HG03342 (cell line): ENCODE results near the gene DLL4.
A peak's percentile ranks its signal among the peaks of the same experiment; 100 is the strongest.
"Not testable (repeated sequence)": the region's sequence is repeated elsewhere in the genome, so short reads cannot be mapped to it uniquely, and the experiment has no call there.

Experiments used
- ATAC-seq: cut with Tn5 transposase; IDR thresholded peaks from one replicate; pipeline ENCODE4 v1.9.1; 2021; ENCODE audit warnings: mild to moderate bottlenecking, moderate library complexity; ENCODE audit not compliant: unreplicated experiment

Gene DLL4

GRCh38 chr15:40941068-40941527, 12.0 kb downstream of the DLL4 start:
- ATAC-seq = no peak

GRCh38 chr15:40941528-40942336, 12.6 kb downstream of the DLL4 start:
- peak; percentile 63 for ATAC-seq

- ATAC-seq = no peak
These were observed 13.3 kb downstream of the DLL4 start for GRCh38 chr15:40942337-40942854.

- ATAC-seq = no peak
These were observed 13.7 kb downstream of the DLL4 start for GRCh38 chr15:40942878-40943277.

GRCh38 chr15:40943764-40944365, 14.7 kb downstream of the DLL4 start:
- no peak for ATAC-seq

GRCh38 chr15:40944510-40945296, 15.6 kb downstream of the DLL4 start:
- ATAC-seq = no peak

- no peak for ATAC-seq
These were observed 19.8 kb downstream of the DLL4 start for GRCh38 chr15:40948706-40949473.

GRCh38 chr15:40949756-40950207, 20.6 kb downstream of the DLL4 start:
- ATAC-seq = no peak

GRCh38 chr15:40951764-40952163, 22.6 kb downstream of the DLL4 start:
- no peak for ATAC-seq

GRCh38 chr15:40952301-40952900, 23.3 kb downstream of the DLL4 start:
- ATAC-seq = no peak

GRCh38 chr15:40952901-40953712, 24.0 kb downstream of the DLL4 start, which contains the start of gene CHAC1:
CHAC1 (plus strand) TSS chr15:40953471; CDS start chr15:40953584, 113 bp downstream.
- ATAC-seq = peak; percentile 90

GRCh38 chr15:40953713-40954074, 24.6 kb downstream of the DLL4 start:
- ATAC-seq = no peak

- ATAC-seq = not testable (repeated sequence)
These were observed 25.2 kb downstream of the DLL4 start for GRCh38 chr15:40954158-40954848.

- ATAC-seq = no peak
These were observed 26.2 kb downstream of the DLL4 start for GRCh38 chr15:40955141-40955903.

- no peak for ATAC-seq
These were observed 26.9 kb downstream of the DLL4 start for GRCh38 chr15:40955930-40956540.

- ATAC-seq = no peak
These were observed 27.4 kb downstream of the DLL4 start for GRCh38 chr15:40956541-40956982.

- no peak for ATAC-seq
These were observed 28.0 kb downstream of the DLL4 start for GRCh38 chr15:40957041-40957555.
